Endothelial cell of umbilical vein (primary cell): ENCODE data around the gene HCFC2. TPM values are rescaled to one million over a fixed set of nuclear protein-coding genes. Genes with fewer than 3 reads are reported as not detected.

Source experiments
- BruUV-seq: library from RNA; stranded (reverse); fragments of 400-500 nt; replicated peaks from 2 replicates; lab custom pipeline; 2021; lab: Mats Ljungman, UMichigan
- CTCF ChIA-PET: fragments of 300-600, 350-600 bp; sonication (Branson Sonifier 250); formaldehyde crosslinking; loops from one replicate; lab custom pipeline; 2021; ENCODE audit warnings: antibody characterized with exemption, inconsistent platforms; lab: Charles Lee
- POLR2A ChIA-PET: fragments of 300-600, 350-600 bp; sonication (Branson Sonifier 250); formaldehyde crosslinking; loops from one replicate; lab custom pipeline; 2021; ENCODE audit warnings: antibody characterized with exemption, inconsistent platforms; lab: Charles Lee
- DNase-seq: peaks from one replicate; pipeline ENCODE4 v3.0.0-alpha.2; 2011; ENCODE audit warnings: low read depth, low spot score
- FAIRE-seq: peaks from 2 replicates; lab custom pipeline; 2011; peaks lifted over from hg19 to GRCh38; lab: Jason Lieb, UNC
- H2AFZ ChIP-seq: 2 replicates; pipeline ENCODE4 v1.6.0; 2012; ENCODE audit warnings: low read depth, low read length, control low read depth, inconsistent platforms
- H3K27ac ChIP-seq: 2 replicates; pipeline ENCODE4 v1.5.1; 2011; ENCODE audit warnings: low read depth, mild to moderate bottlenecking, control low read depth, low read length, moderate library complexity; ENCODE audit not compliant: insufficient read depth
- H3K27me3 ChIP-seq, 2 experiments: 2 replicates each; pipeline versions ENCODE4 v1.6.0 to v1.6.1; 2011; ENCODE audit warnings: low read length in 2 of 2, mixed read lengths in 1 of 2; ENCODE audit not compliant: control insufficient read depth in 2 of 2, insufficient read depth in 2 of 2
- H3K36me3 ChIP-seq, 2 experiments: 2 replicates in 1 of 2; 3 replicates in 1 of 2; pipeline ENCODE4 v1.5.1; 2011; ENCODE audit warnings: low read length in 2 of 2, mild to moderate bottlenecking in 1 of 2, moderate library complexity in 1 of 2; ENCODE audit not compliant: control insufficient read depth in 2 of 2, insufficient read depth in 2 of 2; ENCODE audit errors: extremely low read depth in 1 of 2
- H3K4me1 ChIP-seq: 3 replicates; pipeline ENCODE4 v1.5.1; 2011; ENCODE audit warnings: mild to moderate bottlenecking, low read length; ENCODE audit not compliant: control insufficient read depth, insufficient read depth; ENCODE audit errors: extremely low read depth
- H3K4me2 ChIP-seq: 2 replicates; pipeline ENCODE4 v1.6.1; 2011; ENCODE audit warnings: low read length, control low read depth, mixed read lengths; ENCODE audit not compliant: insufficient read depth
- H3K4me3 ChIP-seq, 3 experiments: fragments of 200-600 bp in 1 of 3; sonication (generic), shearing (Covaris generic) in 1 of 3; replicated peaks in 1 of 3; 2 replicates each; pipeline ENCODE4 v1.5.1; 2011 to 2016; ENCODE audit warnings: control low read depth in 3 of 3, low read length in 3 of 3, mild to moderate bottlenecking in 2 of 3, inconsistent platforms in 1 of 3, low read depth in 1 of 3, moderate library complexity in 1 of 3; ENCODE audit not compliant: insufficient read depth in 1 of 3
- H3K79me2 ChIP-seq: 2 replicates; pipeline ENCODE4 v1.6.0; 2012; ENCODE audit warnings: low read length, inconsistent platforms; ENCODE audit not compliant: control insufficient read depth, insufficient read depth
- H3K9ac ChIP-seq: replicated peaks from 2 replicates; pipeline ENCODE3; 2011; ENCODE audit warnings: low read length, control low read depth; ENCODE audit not compliant: insufficient read depth; ENCODE audit errors: extremely low read depth
- H3K9me1 ChIP-seq: replicated peaks from 3 replicates; pipeline ENCODE4 v1.6.0; 2011; ENCODE audit warnings: mild to moderate bottlenecking, low read length; ENCODE audit not compliant: control insufficient read depth, insufficient read depth; ENCODE audit errors: extremely low read depth
- H3K9me3 ChIP-seq: replicated peaks from 2 replicates; pipeline ENCODE4 v1.5.1; 2012; ENCODE audit warnings: low read length, inconsistent platforms; ENCODE audit not compliant: control insufficient read depth, insufficient read depth
- H4K20me1 ChIP-seq: replicated peaks from 2 replicates; pipeline ENCODE3; 2011; ENCODE audit warnings: mild to moderate bottlenecking, low read length; ENCODE audit not compliant: control insufficient read depth, insufficient read depth; ENCODE audit errors: extremely low read depth
- CTCF ChIP-seq, 2 donors: IDR thresholded peaks; 1 replicate in 1 of 2; 2 replicates in 1 of 2; pipeline ENCODE4 v1.5.1; 2011; ENCODE audit warnings: low read length in 2 of 2, mild to moderate bottlenecking in 2 of 2, moderate library complexity in 2 of 2, control low read depth in 1 of 2, inconsistent platforms in 1 of 2, low read depth in 1 of 2; ENCODE audit not compliant: insufficient read depth in 1 of 2; ENCODE audit errors: extremely low read depth in 1 of 2
- EZH2 ChIP-seq: IDR thresholded peaks from 2 replicates; pipeline ENCODE4 v1.6.1; 2012; ENCODE audit warnings: borderline replicate concordance, low read depth, mild to moderate bottlenecking, moderate library complexity, low read length, inconsistent platforms; ENCODE audit not compliant: severe bottlenecking
- FOS ChIP-seq: IDR thresholded peaks from 2 replicates; pipeline ENCODE4 v1.6.1; 2011; ENCODE audit warnings: mild to moderate bottlenecking, low read length, moderate library complexity, borderline replicate concordance; ENCODE audit not compliant: insufficient read depth
- GATA2 ChIP-seq: IDR thresholded peaks from 2 replicates; pipeline ENCODE4 v1.7.0; 2011; ENCODE audit warnings: low read depth, mild to moderate bottlenecking, moderate library complexity, mixed read lengths, low read length; ENCODE audit not compliant: insufficient read length, insufficient read depth
- JUN ChIP-seq: IDR thresholded peaks from 2 replicates; pipeline ENCODE4 v1.6.1; 2011; ENCODE audit warnings: borderline replicate concordance, low read depth; ENCODE audit not compliant: insufficient read length, insufficient read depth
- MAX ChIP-seq: IDR thresholded peaks from 2 replicates; pipeline ENCODE4 v1.6.1; 2011; ENCODE audit not compliant: insufficient read depth, insufficient read length
- MYC ChIP-seq: IDR thresholded peaks from one replicate; pipeline ENCODE4 v1.6.1; 2011; ENCODE audit warnings: mild to moderate bottlenecking, low read depth, low read length
- POLR2A ChIP-seq: IDR thresholded peaks from 2 replicates; pipeline ENCODE4 v1.6.1; 2012; ENCODE audit warnings: low read depth, mild to moderate bottlenecking, control low read depth, low read length
- POLR2AphosphoS5 ChIP-seq: IDR thresholded peaks from 2 replicates; pipeline ENCODE4 v1.6.1; 2012; ENCODE audit warnings: low read depth, mild to moderate bottlenecking, control low read depth, low read length, moderate library complexity; ENCODE audit not compliant: insufficient read depth
- dilution Hi-C: fragments of 300-500 bp; cut with MboI; formaldehyde crosslinking; loops from one replicate; pipeline ENCODE4 v1.15.0; 2019; ENCODE audit warnings: low sequenced_read_pairs; ENCODE audit not compliant: extremely low pct_ligation_motif_present
- intact Hi-C: fragments of 100-400 bp; cut with micrococcal nuclease; formaldehyde crosslinking; loops from one replicate; pipeline ENCODE4 v1.10.0; 2022
- polyA plus RNA-seq, 4 experiments: library from polyadenylated mRNA; depleted of rRNA in 3 of 4; stranded (reverse) in 3 of 4; unstranded in 1 of 4; fragments of >200 nt; gene quantifications; 2 replicates each; pipeline versions ENCODE4 v1.2.1 to v1.2.3, GENCODE V29; 2011 to 2012; ENCODE audit warnings: missing spikeins in 1 of 4
- total RNA-seq: library from RNA; stranded (reverse); gene quantifications from 2 replicates; pipeline ENCODE4 v1.2.3, GENCODE V29; 2021

The HCFC2 gene
- total and polyA plus RNA-seq, 2 donors (not counting 3 experiments of a cell fraction or from before 2014, with no cell fraction given): 6.0 to 15.6 TPM

GRCh38 chr12:104055686-104056388 is 8.5 kb upstream of the HCFC2 start:
- intact Hi-C loops: loop anchor here (2.0 kb wide), 1 partner anchor 175 kb away; no protein-coding TSS in a partner anchor
- no TSS peak for BruUV-seq
- H3K9ac ChIP-seq: no peak overlapping the region
- H2AFZ ChIP-seq: no peak overlapping the region
- DNase-seq: peak; percentile 79
- H3K79me2 ChIP-seq: no peaks in the 10 kb centered on the region
- H3K9me3 ChIP-seq: no peaks in the 10 kb centered on the region
- CTCF ChIA-PET: interaction anchor here (0.9 to 5.9 kb wide), 3 partner anchors 27 to 53 kb away, joined by 3 to 106 read pairs (median 3); no protein-coding TSS in a partner anchor
- H3K36me3 ChIP-seq: no peaks in the 10 kb centered on the region
- no peak overlapping the region for H3K27ac ChIP-seq
- no peaks in the 10 kb centered on the region for H3K9me1 ChIP-seq
- H3K4me3 ChIP-seq: no peak overlapping the region
- peaks cover 15 to 25% of the 10 kb centered on the region in 2 experiments for H3K27me3 ChIP-seq
- FAIRE-seq: no peak
- no peaks in the 10 kb centered on the region for H3K4me1 ChIP-seq
- no peaks in the 10 kb centered on the region for H4K20me1 ChIP-seq
- POLR2A ChIA-PET: no interaction called here
- dilution Hi-C loops: no loop called here
- no peak for TF ChIP-seq EZH2
- TF ChIP-seq FOS: no peak
- TF ChIP-seq JUN: no peak
- no peak for TF ChIP-seq POLR2AphosphoS5
- TF ChIP-seq MYC: no peak
- no peak for TF ChIP-seq MAX
- no peak for TF ChIP-seq POLR2A
- TF ChIP-seq GATA2: no peak
- no peak for TF ChIP-seq CTCF (IDR thresholded peaks at IDR 0.05; ENCODE audit: extremely low read depth in 1 of 2, insufficient read depth in 1 of 2, low read depth in 1 of 2, low read length in 2 of 2)
- no peak overlapping the region for H3K4me2 ChIP-seq
